KG1 (cell line): Measurements from ENCODE around the gene EIF1AX.
"Not testable (repeated sequence)": the region's sequence is repeated elsewhere in the genome, so short reads cannot be mapped to it uniquely, and the experiment has no call there.

Source experiments
- DNase-seq: peaks from one replicate; lab custom pipeline; 2025; lab: John Stamatoyannopoulos, UW

Gene EIF1AX, protein sequence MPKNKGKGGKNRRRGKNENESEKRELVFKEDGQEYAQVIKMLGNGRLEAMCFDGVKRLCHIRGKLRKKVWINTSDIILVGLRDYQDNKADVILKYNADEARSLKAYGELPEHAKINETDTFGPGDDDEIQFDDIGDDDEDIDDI

DNA sequence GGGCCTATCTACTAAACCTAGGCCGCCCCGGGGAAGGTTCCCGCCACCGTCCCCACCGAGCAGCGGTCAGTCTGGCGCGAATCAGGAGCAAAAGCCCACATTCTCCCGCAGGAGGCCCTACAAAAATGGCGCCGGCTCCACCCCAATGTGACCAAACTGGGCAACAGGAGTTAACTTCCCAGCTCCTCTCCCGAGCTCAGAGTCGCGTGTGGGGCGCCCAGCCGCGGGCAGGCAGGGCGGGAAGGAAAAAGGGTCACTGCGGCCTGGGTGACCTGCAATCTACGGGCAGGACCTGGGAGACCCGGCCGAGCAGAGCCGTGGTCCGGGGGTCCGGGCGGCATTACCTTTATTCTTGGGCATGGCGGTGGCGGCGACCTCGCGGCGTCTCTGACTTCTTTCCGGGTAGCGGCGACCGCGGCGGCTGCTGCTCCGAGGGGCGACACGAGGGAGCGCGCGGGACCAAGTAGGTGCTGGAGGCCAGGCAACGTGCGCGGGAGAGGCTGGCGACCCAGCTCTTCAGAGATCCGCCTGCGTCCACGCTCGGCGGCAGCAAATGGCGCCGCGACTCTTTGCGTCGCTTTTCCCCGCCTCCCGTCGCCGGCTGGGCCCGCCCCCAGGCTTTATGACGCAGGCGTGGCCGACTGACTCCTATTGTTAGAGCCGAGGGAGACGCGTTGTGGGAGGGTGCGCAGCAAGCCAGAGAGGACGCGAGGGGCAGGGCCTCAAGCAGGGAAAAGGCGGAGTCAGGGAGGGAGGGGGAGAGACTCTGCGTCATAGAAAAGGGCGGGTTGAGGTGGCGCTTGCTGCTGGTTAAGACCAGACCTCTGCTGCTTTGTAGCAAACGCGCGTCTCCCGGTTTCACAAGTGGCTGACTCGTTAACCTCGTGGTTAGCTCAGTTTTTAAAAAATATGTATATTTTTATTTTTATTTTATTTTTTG, at the start of gene EIF1AX:
Gene EIF1AX, minus strand, starts transcription at position 558 of the 940 bp plus-strand sequence. Its CDS starts 198 bp downstream, at position 360.
- peak; percentile 85 for DNase-seq

DNA sequence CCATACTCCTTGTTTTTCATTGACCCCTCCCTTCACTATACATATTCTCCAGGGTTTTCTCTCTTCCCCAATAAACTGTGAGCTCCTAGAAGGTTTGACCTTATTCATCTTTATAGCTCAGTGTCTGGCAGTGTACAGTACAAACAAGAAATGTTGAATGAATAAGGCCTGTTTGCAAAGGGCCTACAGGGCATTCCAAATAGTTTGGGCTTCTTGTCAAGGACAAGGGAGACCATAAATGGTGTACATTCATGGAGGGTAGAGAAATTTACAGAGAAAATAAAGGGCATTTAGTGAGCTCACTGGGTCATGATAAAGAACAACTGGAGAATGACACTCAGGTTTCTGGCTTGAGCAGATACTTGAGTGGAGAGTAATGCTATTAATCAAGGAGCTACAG, 47.5 kb upstream of the EIF1AX start:
- DNase-seq = no peak

DNA sequence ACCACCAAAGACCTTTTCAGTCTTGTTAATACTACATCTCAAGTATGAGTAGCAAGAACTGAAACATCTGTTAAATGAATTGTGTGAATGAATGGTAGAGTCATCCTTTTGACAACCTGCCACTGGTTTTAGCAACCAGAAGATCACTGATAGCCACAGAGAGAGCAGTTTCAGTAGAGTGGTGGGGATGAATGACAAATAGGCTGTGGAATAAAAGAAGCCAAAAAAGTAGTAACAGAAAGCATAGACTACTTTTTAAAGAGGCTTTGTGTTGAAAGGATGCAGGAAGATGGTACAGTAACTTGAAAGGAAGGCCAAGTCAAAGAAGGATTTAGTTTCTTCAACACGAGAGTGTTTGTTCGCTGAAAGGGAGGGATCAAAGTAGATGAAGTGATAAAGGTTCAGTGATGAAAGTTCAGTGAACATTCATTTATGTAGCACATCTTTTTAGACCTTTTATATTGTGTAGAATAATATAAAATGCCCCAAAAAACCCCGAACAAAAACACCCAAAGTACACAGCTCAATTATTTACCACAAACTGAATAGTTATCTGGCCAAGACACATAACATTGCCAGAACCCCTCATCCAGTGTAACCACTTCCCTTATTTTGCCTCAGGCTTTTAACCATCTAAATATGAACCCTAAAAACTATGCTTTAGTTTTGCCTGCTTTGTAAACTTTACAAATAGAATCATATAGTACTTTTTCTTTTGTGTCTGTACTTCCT, 40.1 kb upstream of the EIF1AX start:
- no peak for DNase-seq

DNA sequence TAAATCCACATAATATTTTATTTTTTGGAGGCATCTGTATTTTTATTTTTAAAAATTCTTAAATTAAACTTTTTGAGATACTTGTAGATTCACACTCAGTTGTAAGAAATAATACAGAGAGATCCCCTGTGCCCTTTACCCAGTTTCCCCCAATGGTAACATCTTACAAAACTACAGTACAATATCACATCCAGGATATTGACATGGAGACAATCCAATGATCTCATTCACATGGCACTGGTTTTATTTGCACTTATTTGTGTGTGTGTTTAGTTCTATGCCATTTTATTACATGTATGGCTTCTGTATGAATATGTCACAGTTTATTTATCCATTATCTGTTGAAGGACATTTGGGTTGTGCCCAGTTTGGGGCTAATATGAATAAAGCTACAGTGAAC, 35.5 kb upstream of the EIF1AX start:
- no peak for DNase-seq

DNA sequence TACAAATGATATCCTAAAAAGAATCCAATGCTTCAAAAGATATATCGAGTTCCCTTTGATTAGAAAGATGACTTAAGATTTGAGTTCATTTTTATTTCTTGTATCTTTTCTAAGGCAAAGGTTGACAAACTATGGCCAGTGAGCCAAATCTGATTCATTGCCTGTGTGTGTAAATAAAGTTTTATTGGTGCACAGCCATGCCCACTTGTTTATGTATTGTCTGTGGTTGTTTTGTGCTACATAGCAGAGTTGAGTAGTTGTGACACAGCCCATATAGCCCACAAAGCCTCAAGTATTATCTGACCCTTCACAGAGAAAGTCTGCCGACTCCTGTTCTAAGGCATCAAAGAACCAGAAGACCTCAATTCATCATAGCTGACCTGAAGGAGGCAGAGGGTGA, 32.2 kb upstream of the EIF1AX start:
- no peak for DNase-seq

DNA sequence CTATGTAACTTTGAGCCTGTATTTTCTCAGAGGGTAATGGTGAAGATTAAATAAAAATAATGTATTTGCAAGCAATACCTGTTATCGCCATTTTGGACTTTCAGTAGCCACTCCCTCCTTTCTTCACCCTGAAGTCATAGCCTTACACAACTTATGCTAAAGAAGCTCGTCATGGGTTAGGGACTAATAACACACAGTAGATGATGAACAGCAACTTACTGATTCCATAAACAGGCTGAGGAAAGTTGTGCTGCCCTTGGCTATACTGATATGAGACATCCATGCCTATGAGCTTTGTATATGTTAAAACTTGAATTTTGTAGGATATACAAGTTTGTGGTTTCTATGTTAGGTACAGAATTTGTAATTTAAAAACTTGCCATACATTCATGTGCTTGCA, 31.7 kb upstream of the EIF1AX start:
- DNase-seq = no peak

DNA sequence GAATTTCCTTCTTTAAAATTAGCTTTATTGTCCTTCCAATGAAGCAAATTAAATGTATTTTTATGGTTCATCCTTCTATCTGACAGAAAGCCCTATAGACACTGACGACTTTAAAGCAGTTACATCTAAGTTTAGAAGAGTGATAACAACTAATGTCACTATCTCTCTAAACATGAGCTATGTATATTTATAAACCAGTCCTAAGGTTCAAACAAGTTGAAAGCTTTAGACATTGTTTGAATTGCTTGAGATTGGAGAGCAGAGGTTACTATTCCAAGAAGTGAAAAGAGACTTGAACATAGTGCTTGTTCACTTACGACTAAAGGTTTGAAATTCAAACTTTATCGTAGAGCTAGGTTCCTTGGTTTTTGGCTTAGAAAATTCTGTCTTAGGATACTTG, 30.2 kb upstream of the EIF1AX start:
- DNase-seq = no peak

DNA sequence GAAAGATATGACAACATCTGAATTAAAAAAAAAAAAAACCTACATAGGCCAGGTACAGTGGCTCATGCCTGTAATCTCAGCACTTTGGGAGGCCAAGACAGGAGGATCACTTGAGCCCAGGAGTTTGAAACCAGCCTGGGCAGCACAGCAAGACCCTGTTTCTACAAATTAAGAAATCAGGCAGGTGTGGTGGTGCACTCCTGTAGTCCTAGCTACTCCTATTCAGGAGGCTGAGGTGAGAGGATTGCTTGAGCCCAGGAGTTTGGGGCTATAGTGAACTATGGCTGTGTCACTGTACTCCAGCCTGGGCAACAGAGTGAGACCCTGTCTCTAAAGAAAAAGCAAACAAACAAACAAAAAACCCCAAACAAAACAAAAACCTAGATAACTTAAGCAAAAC, 20.9 kb upstream of the EIF1AX start:
- DNase-seq = not testable (repeated sequence)

DNA sequence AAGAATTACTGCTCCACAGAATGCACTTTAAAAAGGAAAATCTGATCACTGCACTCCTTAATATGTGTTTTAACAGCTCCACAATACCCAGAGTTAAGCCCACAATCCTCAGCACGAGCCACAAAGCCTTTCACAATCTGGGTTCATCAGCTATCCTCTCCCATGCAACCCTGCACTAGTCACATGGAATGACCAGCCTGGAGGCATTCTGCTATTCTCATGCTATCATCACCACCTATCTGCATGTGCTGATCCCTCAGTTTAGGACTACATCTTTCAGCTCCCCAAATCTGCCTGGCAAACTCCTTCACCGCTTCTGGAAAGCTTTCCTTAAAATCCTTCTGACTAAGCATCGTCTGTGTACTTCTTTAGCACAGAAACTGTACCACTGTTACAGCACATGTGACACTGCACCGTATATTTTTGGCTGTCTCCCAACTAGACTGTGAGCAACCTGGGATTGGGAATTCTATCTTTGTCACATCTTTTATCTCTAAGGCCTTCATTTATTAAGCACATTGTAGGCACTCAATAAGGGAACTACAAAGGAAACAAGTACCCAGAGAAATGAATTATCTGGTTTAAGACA, 18.3 kb upstream of the EIF1AX start:
- no peak for DNase-seq

DNA sequence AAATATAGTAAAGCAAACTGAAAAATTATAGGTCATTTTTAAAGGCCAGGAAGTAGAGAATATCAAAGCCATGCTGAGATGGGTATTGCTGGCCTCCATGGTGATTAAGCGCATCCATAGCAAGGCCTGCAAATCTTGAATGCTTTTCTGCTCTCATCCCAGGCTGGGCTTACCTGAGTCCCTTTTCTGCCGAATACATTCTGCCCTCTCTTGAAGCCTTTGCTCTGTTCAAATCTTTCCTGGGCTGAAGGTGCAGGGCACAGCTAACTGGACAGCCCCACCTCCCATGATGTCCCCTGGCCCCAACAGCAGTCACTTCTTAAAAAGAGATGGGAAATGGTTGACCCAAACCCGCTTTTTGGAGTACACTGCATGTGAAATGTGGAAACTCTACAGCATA, 10.1 kb upstream of the EIF1AX start:
- no peak for DNase-seq

DNA sequence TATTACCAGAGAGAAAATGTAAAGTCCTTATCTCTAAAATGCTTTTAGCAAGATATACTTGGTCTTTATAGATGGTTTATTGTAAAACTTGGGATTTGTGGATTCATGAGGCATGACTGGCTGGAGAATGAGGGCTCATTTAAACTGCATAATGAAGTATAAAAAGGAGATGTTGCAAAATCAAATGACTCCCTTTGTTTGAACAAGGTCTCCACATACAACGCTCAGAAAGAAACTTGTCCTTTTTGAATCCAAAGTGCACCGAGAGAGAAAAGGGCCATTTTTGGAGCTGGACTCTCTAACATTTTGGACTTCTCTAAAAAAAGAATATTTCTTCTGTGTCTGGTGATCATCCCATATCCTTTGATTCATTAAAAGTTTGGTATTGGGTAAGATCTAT, 7.7 kb upstream of the EIF1AX start:
- DNase-seq = no peak

DNA sequence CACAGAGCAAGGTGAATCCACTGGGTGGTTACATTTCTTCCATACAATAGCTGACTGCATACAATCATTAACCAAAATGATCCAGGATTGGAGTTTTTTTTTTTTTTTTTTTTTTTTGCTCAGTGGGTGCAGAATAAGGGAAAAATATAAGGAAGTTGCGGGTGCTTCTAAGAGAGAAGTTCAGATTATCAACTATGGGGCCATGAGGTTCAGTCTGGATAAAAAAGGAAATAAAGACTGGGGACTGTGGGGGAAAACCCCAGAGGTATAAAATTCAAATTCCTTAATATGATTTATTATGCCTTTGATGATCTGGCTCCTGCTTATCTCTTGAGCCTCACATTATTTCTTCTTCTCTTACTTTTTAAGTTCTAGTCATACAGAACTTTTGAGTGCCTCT, 5.9 kb upstream of the EIF1AX start:
- DNase-seq = no peak

DNA sequence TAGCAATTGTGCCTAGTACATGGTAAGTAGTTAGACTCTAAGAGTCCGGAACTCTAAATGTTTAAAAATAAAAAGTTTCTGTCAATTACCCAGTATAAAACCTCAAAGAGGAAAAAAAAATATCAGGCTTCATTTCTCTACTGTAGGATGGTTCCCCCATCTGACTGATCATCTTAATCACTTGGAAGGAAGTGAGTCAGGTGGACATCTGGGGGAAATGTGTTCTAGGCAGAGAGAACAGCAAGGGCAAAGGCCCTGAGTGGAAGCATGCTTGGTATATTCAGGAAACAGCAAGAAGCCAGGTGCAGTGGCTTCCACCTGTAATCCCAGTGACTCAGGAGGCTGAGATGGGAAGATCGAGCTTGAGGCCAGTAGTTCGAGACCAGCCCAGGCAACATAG, 2.9 kb upstream of the EIF1AX start:
- peak; percentile 1 for DNase-seq

DNA sequence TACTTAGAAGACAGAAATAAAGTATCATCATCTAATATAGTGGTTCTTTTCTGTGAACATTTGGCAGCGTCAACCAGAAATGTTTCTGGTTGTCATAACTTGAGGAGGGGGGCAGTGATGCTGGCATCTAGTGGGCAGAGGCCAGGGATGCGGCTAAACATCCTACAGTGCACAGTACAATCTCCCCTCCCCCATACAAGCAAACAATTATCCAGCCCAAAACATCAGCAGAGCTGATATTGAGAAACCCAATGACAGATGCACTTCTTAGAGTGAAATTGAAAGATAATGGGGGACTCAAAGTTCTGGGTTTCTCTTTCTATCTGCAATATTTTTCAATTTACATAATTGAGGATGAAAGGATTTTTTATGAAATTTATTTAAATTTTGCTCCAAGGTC, 1.9 kb upstream of the EIF1AX start:
- no peak for DNase-seq

DNA sequence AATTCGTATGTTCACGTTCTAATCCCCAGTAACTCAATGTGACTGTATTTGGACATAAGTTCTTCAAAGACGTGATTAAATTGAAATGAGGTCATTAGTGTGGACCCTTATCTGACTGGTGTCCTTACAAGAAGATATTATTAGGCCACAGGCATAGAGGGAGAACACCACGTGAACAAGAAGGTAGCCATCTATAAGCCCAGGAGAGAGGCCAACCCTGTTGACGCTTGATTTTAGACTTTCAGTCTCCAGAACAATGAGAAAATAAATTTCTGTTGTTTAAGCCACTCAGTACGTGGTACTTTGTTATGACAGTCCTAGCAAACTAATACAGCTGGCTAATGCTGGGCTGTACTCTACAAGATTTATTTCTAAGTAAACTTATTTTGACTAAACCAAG, 1.5 kb upstream of the EIF1AX start:
- no peak for DNase-seq

DNA sequence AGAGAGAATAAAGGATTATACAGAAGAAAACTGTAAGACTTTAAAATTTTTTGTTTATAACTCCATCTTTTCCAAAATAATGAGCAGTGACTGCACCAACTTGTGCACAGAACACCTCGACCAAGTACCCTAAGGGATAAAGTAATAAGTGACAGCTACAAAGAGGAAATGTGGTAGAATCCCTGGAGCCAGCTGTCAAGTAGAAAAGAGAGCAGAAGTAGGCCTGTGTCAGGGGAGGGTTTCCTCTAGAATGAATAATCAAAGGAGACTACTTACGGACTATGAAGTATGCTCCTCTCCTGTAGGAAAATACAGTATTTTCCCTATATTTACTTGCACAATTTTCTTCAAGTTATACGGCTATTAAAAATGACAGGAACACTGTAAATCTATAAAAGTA, 1.2 kb downstream of the EIF1AX start:
- no peak for DNase-seq

DNA sequence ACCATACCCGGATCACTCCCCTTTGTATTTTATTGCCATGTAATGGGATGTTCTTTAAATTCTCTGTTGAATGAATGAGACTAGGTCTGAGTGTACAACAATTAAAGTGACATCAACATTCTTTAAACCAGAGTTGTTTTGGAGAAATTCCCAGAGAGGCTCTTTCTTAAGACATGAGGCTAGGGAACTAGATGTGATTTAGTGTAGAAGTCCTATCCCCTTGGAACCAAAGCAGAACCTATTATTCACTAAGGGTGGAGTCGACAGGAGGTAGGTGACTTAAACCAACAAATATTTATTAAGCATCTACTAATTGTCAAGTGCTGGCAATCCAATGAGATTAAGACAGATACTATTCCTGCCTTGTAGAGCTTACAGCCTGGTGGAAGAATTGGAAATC, 1.7 kb downstream of the EIF1AX start:
- DNase-seq = no peak

DNA sequence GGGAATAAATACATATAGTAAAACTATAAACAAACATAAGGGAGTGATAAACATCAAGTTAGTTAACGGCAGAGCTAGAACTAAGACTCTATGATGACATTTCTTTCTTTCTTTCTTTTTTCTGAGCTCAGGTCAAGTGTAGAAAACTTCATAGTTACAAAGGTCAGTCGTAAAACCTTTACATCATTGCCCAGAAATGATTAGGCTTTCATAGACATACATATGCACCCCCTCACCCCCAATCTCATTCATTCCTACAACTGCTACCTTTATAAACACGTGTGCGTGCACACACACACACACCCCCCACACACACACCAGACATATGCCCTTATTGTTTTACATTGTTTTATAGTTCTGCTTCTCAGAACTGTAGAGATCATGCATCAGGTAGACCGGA, 5.7 kb downstream of the EIF1AX start:
- DNase-seq = no peak

DNA sequence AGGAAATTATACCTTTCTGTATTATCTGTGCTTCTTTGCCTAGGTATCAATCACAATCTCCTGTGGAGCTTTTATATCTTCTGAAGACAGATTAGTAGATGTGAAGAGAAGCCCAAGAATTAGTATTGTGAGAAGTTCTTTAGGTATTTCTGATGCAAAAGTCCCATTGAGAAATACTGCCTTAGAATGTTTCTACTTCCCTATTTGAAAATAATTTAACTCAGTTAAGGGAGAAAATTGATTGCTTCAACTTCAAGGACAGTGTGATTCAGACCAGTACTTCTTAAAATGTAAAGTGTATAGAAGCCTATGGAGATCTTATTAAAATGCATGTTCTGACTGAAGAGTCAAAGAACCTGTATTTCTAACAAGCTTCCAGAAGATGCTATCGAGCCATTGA, 9.0 kb downstream of the EIF1AX start:
- DNase-seq = no peak

DNA sequence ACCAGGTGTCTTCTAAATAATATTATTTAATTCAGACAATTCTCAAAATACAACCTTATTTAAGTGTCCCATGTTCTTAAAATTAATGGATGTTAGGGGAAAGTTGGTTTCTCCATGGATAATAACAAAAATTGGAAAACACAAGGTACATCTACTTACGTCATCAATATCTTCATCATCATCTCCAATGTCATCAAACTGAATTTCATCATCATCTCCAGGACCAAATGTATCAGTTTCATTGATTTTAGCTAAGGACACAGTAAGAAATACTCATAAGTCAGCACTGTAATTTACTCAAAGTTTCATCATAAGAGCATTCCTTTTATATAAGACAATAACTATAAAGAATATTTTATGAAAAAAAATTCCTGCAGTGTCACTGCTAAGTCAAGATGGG, 11.3 kb downstream of the EIF1AX start:
- no peak for DNase-seq

DNA sequence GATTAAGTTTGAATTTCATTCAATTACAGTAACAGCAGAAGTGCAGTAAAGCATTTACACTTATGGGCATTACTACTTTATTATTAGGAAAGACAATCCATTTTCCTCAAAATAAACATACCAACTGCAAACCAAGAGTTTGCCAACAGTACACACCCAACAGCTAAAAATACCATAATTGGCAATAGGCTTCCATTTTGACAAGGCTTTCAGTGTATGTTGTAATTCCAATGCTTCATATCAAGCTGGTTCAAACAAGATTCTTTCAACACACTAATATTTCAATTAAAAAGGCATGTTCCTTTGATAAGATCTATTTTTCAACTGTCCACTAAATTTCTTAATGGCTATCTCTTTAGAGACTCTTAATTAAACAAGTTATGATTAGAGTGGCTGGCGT, 12.1 kb downstream of the EIF1AX start:
- no peak for DNase-seq

DNA sequence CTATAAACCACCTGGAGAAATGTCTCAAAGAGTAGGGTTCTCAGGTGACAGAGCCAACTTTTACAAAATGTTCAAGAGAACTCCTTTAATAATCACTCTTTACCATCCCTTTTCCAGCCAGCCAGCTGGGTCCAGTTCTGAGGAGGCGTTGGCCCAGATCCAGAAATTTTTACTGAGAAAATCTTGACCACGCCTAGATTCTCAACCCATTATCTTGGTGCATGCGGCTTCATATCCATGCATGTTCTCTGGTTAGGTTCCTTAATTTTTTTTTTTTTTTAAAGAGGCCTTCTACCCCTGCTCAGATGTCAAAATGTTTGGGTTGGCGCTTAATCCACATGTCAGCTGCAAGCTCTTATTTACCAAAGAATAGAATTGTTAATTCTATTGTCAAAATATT, 13.0 kb downstream of the EIF1AX start:
- DNase-seq = no peak

DNA sequence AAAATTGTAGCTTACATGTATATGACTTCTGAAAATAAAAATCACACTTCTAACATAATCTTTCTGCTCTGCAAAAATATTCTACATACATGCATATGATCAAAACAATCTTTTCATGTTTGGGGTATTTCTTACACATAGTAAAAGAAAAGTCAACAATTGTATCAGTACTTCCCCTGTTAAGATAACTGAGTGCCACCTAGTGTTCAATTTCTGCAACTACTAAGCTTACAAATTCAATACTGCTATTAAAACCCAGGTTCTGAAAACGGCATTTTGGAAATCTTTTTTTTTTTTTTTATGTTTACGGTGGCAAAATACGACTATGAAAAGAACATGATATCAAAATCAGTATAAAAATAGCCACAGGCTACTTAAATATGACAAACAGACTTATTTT, 14.2 kb downstream of the EIF1AX start:
- not testable (repeated sequence) for DNase-seq
